ENCODE data around the gene HNRNPL.

The HNRNPL gene

DNA sequence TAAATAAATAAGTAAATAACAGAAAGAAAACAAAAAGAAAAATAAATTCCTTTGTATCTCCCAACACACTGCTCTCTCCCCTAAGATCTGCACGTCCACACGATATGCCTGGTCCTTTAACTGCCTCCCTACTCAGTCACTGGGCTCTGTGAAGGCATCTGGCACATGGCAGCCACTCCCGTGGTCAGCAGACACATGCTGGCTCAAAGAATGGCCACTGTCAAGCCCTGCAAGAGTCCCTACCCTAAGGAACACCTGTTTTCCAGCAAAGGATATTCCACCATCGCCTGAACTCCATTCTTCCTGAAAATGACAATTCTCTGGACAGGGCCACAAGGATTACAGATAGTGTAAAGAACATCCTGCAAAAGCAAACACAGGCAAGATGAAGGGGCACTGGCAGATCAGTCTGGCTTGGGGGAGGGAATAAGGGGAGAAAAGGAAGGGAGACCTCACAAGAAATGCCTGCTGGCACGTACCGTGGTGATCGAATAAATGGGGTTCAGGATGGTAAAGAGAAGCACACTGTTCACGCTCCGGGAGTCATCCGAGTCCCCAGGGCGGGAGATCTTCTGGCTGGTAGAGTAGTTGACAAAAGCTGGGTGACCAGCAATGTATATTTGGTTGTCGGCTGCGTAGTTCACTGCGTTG, 4.3 kb downstream of the HNRNPL start:
- DNase-seq (ENCODE audit: low read depth in 2 of 2), result no peak

DNA sequence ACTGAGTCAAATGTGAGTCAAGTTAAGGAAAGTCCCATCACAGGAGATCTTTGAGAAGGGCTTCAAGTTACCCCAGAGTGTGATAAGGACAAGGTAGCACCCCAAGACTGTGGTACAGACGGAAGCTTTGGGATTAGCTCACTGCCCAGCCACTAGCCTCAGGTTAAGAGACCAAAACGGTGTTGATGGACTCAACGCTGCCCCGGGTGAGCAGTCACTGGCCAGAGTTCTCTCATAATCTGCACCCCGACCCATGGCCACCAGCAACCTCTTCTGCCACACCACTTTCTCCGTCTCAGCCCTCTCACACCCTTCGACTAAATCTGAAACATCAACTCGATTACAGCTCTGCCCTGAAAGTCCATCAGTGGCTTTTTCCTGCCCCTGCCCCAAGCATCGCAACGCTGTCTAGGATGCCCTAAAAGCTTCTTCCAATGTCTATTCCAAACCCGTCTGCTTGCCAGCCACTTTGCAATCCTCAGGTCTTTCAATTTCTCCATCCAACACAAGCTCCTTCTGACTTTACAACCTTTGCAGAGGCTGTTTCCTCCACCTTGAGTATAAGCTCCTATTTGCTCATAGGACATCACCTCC, 5.6 kb downstream of the HNRNPL start:
- no peak for DNase-seq (ENCODE audit: low read depth in 2 of 2)

DNA sequence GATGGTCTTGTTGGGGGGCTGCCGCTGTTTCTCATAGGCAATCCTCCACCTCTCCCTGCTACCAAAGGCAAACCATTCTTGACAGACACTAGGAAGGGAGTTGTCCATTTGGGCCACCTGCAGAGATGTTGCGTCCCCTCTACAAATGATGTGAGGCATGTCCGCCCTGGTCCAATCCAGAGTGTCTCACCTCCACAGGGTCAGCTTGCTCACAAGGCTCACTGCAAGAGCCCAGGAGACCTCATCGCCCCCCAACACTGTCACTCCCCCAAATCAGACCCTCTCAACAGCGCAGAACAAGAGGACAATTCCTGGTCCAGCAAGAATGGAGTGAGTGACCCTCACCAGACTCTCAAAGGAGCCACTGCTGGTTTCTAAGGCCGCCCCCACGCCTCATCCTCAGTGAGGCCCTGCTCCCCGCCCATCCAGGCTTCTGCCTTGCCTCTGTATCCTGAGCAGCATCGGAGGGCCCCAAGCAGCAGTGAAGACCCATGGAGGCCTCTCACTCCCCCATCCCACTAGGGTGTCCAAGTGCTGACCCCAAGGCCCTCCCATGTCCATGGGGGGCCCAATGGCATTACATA, 6.5 kb downstream of the HNRNPL start:
- no peak for DNase-seq (ENCODE audit: low read depth in 2 of 2)

DNA sequence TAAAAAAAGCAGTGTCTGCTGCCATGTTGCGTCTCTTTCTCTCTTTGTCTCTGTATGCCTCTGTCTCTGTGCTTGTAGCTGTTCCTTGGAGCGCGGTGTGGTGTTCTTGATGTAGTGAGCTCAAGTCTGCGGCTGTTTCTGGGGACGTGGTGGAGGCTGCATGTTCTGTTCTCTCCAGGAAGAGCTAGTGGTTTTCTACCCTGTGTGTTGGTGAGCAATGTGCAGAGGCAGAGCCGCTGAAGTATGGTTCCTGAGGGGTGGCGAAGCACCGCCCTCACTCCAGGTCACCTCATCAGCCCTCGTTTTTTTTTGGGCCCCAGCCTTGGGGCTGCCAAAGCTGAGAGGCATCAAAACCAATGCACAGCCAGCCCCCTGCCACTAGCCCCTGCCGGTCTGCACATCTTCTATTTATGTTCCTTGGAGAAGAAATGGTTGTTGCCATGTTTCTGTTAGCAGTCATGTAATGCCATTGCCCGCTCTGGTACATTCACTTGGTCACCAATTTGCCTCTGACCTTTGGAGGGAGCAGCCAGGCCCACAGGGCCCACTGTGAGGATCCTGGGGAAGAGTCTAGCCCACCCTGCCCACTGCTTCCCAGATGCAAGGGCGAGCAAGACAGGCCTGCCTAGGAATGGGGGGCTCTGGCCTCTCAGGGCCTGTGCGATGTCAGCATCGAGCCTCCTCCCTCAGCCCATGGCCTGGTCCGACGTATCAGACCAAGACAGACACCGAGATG, 7.2 kb downstream of the HNRNPL start:
- no peak for DNase-seq (ENCODE audit: low read depth in 2 of 2)

DNA sequence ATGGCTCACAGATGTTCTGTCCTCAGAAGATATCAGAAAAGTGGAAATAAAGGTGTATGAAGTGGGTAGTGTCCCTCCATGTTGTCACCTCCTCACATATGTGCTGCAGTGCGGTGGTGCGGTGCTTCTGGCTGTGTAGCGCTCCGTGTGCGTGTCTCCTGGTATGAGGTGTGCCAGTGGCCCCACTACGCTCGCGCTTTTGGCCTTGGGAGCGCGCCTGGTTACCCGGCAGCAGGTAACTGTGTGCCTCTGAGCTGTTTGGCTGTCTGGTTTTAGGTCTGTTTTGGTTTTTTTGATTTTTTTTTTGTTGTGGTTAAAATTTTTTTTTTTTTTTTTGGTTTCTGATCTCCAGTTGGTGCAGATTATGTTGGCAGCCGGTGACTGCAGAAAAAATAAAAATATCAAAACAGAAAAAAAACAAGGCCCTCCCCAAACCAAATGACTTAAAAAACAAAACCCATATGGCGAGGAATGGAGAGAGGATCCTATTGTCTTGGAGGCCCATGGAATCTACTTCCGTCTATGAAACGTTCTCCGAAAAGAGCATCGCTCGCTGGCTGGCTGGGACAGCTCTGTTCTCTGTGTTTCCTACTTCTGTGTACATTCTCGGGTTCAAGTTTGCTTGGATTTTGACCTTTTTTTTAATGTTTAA, 7.9 kb downstream of the HNRNPL start:
- DNase-seq (ENCODE audit: low read depth in 2 of 2), result no peak

DNA sequence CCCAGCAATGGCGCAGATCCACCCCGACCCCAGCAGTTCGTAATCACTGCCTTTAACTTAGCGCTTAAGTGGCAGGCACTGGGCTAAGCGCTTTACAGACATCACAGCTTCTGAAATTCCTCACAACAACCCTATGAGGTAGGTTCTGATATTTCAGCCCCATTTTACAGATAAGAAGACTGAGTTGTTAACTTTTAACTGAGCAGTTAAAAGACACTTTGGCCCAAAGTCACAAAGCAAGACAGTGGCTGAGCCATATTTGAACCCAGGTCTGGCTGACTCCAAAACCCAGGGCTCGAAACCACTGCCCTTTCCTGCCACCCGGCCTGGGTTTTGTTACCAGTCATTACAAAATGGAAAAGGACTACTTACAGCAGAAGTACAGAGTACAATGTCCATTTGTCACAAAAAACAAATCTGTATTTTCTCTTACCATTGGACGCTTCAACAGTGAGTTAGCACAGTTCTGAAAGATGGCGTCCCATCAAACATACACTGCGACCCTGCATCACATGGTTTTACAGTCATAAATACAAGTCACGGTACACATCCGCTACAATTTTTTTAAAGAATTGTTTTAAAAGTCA, 8.5 kb downstream of the HNRNPL start:
- DNase-seq (ENCODE audit: low read depth in 2 of 2), result no peak

DNA sequence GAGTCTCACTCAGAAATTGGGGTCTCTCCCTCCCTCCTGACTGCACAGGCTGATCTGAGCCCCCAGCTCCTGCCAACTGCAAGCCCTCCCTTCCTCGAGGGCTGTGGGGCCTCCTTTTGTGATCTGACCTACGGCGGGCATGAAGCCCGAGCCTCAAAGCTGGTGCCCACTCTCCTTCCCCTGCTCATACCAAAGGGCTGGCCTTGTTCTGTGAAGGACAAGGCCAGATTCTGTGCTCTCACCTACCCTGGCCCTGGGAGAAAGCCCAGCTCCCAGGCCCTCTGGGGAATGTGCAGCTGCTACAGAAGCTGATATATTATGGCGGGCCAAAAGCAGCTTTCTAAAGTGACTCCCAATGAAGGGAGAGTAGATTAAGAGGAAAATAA, 9.2 kb downstream of the HNRNPL start:
- no peak for DNase-seq (ENCODE audit: low read depth in 2 of 2)

DNA sequence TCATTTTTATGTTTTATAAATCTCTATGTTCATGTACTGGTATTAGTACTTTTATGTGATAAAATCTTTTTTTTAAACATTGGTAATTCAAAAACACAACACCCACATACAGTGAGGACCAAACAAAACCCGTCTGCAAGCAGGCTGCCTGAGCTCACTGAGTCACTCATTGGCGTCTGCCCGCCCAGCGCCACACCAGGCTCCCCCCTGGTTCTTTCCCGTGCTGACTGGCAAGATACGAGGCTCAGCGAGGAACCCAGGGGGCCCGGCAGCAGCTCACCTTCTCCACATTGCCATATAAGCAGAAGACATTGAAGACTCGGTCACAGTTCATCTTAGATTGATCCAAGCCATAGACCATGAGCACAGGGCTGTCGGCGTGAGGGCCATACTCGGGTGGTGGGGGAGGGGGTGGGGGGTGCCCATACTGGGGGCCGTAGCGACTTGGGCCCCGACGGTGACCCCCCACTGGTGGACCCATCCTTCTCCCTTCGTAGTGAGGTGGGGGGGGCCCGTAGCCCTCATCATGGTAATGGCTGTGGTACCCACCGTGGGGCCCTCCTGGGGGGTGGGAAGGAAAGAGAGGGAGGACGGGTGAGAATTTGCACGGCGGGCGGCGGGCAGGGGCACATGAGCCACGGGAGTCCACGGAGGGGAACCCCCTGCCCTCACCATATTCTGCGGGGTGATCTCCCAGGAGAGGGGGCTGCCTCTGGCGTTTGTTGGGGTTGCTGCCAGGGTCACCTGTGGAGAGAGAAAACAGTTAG, 9.8 kb downstream of the HNRNPL start:
- DNase-seq (ENCODE audit: low read depth in 2 of 2), result no peak

DNA sequence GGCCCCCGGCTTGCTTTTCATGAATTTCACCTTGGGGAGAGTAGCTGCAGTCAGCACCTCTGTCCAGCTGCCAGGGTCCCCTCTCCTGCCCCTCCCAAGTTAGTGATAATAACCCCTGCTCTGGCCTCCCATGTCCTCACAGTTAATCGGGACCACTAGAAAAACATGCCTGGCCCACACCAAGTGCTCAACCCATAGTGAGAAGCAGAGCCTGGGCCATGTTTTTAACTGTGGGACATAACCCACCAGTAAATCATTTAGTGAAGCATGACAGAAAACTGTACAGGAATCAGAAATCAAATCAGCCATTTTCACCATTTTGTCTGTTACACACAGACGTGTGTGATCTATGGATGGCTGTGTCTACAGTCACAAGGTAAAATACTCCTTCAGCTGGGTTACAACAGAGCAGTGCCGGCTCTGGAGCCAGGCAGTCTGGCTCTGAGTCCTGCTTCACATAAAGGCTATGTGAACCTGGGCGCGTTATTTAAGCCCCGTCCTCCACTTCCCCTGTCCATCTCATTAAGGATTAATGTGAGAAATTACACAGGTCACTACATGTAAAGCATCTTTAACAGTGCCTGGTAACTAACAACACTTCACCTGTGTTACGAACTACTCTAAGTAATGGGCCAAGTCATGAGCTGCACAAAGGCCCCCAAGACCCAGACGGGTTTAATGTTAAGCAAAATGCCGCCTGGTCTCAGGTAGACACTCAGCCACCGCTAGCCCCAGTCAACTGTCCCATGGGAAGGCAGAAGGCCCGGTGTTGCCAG, 10.6 kb downstream of the HNRNPL start:
- DNase-seq (ENCODE audit: low read depth in 2 of 2), result no peak

DNA sequence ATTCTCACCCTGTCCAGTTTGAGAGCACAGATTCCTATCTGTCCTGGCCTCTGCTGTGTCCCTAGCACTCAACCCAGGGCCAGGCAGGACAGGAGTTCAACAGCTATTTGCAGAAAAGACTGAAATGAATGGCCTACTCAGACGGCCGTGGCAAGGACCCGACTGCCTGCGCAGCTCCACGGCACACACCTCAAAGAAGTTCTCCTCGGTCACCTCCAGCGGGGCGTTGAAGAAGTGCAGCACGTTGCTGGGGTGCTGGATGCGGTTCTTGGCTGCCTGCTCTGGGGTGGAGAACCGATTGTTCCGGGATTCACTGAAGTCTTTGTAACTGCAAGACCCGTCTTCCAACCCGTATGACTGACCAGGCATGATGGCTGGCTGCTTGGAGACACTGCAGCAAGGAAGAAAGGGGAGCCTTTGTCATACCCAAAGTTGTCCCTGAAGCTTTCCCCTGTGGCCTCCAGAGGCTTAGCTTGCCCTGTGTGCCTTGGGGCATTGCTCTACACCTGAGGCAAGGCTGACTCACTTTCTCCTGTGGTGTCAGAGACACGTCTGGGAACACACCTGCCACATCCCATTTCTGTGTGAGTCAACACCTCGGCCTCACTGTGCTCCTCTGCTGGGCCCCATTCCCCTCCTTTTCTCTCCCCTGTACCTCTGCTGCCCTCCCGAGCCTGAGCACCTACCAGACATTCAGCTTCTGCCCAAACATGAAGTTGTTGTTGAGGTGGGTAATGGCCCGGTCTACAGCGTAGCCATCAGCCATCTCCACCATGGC, 11.4 kb downstream of the HNRNPL start:
- no peak for DNase-seq (ENCODE audit: low read depth in 2 of 2)

DNA sequence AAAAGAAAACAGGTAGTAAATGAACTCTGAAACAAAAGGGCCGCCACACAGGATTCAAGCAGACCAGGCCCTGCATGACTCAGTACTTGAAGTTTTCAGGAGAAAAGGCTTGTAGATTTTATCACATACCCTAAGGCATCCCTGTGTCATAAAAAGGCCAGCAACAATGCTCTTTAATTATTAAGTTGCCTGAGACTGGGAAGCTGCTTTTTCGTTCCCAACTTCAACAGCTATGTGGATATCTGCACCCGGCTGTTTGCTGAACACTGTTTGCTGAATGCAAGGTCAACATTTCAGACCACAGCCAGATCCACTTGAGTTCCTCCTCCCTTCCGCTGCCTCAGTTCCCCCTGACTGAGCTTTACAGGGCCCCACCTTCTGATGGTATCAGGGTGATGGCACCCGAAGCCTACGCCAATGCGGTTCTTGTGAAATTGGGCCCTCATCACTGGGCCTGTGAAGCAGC, 12.1 kb downstream of the HNRNPL start:
- DNase-seq (ENCODE audit: low read depth in 2 of 2), result no peak

DNA sequence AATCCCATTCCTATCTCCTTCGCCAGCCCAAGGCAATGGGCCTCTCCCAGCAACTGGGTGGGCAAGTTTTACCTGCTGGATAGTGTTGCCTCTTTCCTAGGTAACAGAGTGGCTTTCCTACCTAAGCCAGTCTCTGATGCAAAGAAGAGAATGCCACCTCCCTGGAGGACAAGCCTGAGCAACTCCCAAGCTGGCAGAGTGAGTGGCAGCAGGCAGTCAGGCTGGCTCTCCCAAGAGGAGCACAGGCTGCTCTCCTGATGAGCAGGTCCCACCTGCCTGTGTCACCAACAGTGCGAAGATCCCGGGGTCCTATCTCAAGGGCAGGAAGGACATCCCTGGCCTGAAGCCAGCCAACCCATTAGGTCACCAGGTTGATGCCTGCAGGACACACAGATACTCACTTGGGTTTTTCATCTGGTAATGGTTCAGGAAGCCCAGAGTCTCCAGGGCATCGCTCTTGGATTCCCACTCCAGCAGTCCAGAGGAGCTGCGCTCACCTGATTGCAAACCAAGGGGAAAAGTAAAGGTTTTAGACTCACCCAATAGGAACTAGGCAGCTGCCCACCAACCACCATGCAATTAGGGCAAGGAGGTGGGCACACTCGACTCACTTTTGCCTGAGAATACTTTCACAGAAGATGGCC, 12.7 kb downstream of the HNRNPL start:
- DNase-seq (ENCODE audit: low read depth in 2 of 2), result no peak

DNA sequence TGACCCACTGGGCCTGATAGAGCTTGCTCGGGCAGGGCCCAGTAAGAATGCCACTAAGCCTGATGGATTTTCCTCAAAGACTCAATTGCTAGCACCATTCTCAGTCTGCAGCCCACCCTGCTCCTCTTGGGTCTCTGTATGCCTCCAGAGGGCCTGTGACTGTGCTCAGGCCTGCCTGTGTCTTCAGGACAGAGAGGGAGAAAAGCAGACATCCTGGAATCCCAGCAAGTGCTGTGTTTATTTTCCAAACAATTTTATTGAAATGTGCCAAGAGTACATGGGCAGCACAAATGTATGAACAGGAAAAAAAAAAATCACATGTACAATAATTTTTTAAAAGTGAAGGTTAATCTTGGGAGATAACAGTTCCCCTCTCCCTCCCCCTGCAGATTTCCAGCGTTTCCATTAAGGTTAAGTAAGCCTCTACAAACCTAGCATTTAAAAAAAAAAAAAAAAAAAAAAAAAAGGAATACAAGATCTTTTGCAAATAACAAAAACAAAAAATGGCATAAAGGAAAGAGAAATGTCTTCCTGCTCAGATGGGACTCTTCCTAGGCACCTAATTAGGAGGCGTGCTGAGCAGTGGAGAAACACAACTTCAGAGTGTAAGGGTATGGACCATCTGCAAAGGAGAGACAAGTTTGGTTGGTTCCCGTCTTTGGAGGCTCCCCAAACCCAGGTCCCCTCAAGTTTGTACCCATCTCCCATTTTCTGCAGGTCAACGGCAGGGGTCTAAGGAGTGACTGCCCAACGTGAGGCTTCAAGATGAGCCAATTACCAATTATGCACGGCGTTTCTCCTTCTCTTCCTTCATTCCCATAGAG, 13.4 kb downstream of the HNRNPL start:
- no peak for DNase-seq (ENCODE audit: low read depth in 2 of 2)

DNA sequence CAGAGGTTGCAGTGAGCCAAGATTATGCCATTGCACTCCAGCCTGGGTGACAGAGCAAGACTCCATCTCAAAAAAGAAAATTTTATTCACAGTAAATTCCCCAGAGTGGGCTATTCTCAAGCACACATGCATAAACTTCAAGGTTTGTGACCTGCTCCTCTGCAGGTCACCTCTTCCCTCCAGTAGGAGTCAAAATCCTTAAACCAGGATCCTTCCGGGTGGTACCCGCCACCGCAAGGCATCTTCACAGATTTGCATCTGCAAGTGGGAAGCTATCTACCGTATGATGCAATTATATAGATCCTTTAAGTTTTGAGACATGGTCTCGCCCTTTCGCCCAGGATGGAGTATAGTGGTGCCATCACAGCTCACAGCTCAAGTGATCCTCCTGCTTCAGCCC, 15.2 kb downstream of the HNRNPL start:
- no peak for DNase-seq (ENCODE audit: low read depth in 2 of 2)

DNA sequence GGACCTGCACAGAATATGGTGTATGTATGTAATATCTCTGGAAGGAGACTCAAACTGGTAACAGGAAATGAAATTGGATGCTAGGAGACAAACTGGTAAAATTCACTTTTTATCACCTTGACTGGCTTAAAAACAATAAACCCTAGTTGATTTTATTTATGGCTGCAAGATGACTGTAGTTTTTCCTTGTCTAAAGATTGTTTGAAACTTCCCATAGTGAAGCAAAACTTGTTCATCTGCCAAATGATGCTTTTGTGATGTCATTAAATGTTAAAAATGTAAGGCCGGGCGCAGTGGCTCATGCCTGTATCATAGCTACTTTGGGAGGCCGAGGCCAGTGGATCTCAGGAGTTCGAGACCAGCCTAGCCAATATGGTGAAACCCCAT, 15.7 kb downstream of the HNRNPL start:
- no peak for DNase-seq (ENCODE audit: low read depth in 2 of 2)

DNA sequence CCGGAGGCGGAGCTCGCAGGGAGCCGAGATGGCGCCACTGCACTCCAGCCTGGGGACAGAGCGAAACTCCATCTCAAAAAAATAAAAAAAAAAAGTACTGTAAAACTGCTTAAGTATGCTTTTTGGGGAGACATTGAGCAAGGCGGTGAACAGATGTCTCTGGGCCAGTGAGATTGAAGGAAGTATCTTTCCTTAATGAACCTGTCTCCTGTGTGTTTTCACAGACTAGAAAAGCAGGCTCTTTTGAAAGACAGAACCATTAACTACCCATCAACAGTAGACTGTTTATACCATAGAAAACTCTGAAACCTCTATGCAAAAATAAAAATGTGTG, 16.7 kb downstream of the HNRNPL start:
- DNase-seq (ENCODE audit: low read depth in 2 of 2), result no peak

DNA sequence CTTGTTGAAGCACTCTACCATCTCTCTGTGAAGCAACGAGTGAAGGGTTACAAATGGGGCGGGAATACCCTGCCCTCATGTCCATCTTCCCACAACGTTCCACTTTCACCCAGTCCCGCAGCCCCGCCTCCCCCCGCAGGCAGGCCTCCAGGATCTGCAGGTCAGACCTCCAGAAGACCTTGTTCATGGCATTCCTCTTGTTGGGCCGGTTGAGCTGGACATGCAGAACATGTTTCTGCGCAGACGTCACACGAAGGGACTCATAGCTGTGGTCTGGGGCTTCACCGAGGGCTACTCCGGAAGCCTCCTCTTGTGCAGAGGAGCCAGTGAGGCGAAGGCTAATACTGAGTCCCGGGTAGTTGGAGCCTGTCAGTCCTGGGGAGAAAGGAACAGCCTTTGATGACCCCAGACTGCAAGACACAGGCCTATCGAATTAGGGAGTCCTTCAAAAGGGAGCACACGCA, 18.6 kb downstream of the HNRNPL start:
- DNase-seq (ENCODE audit: low read depth in 2 of 2), result peak in 1 of 2 experiments; percentile 46

DNA sequence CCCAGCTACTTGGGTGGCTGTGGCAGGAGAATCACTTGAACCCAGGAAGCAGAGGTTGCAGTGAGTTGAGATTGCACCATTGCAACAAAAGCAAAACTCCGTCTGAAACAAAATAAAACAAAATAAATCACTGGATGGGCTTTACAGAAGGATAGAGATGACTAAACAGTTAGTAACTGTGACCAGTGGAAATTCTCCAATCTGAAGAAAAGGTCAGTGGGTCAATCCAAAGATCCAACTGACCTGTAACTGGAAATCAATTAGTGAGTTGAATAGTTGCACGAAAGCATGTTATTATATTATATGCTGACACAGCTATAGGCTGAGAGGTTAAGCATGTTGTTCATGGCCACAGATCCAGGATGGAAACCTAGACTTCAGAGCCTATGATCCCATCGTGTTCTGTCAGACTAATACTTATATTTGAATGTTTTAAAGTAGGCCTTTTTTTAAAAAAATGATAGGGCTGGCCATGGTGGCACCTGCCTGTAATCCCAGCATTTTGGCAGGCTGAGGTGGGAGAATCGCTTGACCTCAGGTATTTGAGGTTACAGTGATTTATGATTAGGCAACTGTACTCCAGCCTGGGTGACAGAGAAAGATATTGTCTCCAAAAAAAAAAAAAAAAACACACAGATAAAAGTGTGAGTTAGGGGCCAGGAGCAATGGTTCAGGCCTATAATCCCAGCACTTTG, 19.6 kb downstream of the HNRNPL start:
- no peak for DNase-seq (ENCODE audit: low read depth in 2 of 2)

Measured in fibroblast of skin of left quadriceps (primary cell).